ENCODE measurements around the gene BHLHA9.

The BHLHA9 gene

DNA sequence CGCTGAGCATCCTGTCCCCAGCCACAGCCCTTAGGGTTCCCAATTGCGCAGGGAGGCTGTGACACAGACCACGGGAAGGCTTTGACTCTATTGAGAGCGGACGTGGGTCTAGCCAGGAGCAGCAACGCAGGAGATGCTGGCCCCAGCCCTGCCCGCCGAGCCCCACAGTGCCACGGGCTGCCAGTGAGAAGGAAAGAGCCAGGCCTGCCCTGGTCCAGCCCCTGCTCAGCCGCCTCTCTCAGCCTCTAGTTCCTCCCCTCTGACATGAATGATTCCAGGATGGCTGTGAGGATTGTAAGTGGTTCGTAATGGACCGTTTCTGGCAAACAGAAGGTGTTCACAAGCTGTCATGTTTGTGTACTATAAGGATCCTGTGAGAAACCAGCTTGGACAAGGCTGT, 2.5 kb downstream of the BHLHA9 start:
- Histone ChIP-seq H3K9me3 (ENCODE audit: control insufficient read depth in 1 of 2, low read length in 2 of 2) (no peaks in the 10 kb centered on the region), H3K4me3 (ENCODE audit: low read depth in 1 of 2, low read length in 2 of 2) (no peak overlapping the region), H3K27ac (ENCODE audit: low read depth, low read length) (no peak overlapping the region), H3K27me3 (ENCODE audit: control insufficient read depth in 1 of 2, insufficient read depth in 2 of 2, low read length in 2 of 2) (peaks cover 24 to 30% of the 10 kb centered on the region in 2 donors), H3K9ac (ENCODE audit: low read depth in 1 of 2, low read length in 2 of 2) (no peak overlapping the region), H3K4me1 (ENCODE audit: control insufficient read depth in 1 of 2, insufficient read depth in 2 of 2, low read length in 2 of 2) (peaks cover 0 to 4% of the 10 kb centered on the region in 2 donors), H3K36me3 (ENCODE audit: control insufficient read depth in 1 of 2, insufficient read depth in 2 of 2, low read length in 2 of 2) (no peaks in the 10 kb centered on the region)

DNA sequence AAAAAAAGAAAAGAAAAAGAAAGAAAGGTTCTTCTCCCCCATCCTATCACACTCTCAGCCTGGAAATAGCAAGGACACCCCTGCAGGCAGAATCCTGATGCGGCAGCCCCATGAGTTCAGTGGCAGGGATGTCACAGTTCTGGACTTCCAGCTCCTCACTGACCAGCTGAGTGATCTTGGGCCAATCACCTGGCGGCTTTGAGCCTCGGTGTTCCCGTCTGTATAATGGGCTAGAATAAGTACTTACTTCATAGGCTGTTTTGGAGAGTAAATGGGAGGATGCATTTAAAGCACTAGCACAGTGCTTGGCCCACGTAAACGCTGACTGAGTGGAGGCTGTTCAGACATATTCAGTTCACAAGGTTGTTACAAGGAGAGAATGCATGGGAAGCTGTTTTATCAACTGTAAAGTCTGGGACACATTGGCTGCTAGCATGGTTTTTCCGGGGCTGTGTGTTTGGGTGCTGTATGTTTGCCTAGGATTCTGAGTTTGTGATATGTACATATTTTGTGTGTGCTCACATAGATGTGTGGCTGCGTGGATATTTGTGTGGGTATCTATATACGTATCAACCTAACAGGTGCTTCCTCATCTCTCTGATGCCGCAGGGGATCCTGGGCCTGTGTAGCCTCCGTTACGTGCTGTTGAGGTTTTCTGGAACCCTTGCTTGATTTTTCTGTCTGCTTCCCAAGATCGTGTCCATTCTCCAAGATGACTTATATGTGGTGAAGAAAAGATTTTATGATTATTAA, 3.4 kb downstream of the BHLHA9 start:
- Histone ChIP-seq H3K4me3 (ENCODE audit: low read depth in 1 of 2, low read length in 2 of 2) (no peak overlapping the region), H3K9ac (ENCODE audit: low read depth in 1 of 2, low read length in 2 of 2) (no peak overlapping the region), H3K27me3 (ENCODE audit: control insufficient read depth in 1 of 2, insufficient read depth in 2 of 2, low read length in 2 of 2) (peaks cover 24 to 31% of the 10 kb centered on the region in 2 donors)

DNA sequence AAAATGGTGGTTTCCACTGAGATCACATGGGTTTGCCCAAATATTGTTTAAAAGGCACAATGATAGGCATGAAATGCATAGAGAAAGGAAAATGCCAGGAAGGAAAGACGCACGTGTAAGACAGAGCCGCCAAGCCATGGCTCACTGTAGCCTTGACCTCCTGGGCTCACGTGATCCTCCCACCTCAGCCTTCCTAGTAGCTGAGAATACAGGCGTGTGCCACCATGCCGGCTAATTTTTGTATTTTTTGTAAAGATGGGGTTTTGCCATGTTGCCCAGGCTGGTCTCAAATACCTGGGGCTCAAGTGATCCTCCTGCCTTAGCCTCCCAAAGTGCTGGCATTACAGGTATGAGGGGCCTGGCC, 4.0 kb downstream of the BHLHA9 start:
- Histone ChIP-seq H3K27me3 (ENCODE audit: control insufficient read depth in 1 of 2, insufficient read depth in 2 of 2, low read length in 2 of 2) (peaks cover 24 to 31% of the 10 kb centered on the region in 2 donors), H3K9ac (ENCODE audit: low read depth in 1 of 2, low read length in 2 of 2) (no peak overlapping the region), H3K36me3 (ENCODE audit: control insufficient read depth in 1 of 2, insufficient read depth in 2 of 2, low read length in 2 of 2) (no peaks in the 10 kb centered on the region), H3K4me1 (ENCODE audit: control insufficient read depth in 1 of 2, insufficient read depth in 2 of 2, low read length in 2 of 2) (peaks cover 0 to 3% of the 10 kb centered on the region in 2 donors), H3K9me3 (ENCODE audit: control insufficient read depth in 1 of 2, low read length in 2 of 2) (no peaks in the 10 kb centered on the region), H3K27ac (ENCODE audit: low read depth, low read length) (no peak overlapping the region), H3K4me3 (ENCODE audit: low read depth in 1 of 2, low read length in 2 of 2) (no peak overlapping the region)

More for the DNA sequence above, 3.4 kb downstream of the BHLHA9 start:
- H3K9me3 ChIP-seq (ENCODE audit: control insufficient read depth in 1 of 2, low read length in 2 of 2) = no peaks in the 10 kb centered on the region
- no peak overlapping the region for H3K27ac ChIP-seq (ENCODE audit: low read depth, low read length)
- H3K36me3 ChIP-seq (ENCODE audit: control insufficient read depth in 1 of 2, insufficient read depth in 2 of 2, low read length in 2 of 2) = no peaks in the 10 kb centered on the region
- H3K4me1 ChIP-seq (ENCODE audit: control insufficient read depth in 1 of 2, insufficient read depth in 2 of 2, low read length in 2 of 2) = peaks cover 0 to 3% of the 10 kb centered on the region in 2 donors

DNA sequence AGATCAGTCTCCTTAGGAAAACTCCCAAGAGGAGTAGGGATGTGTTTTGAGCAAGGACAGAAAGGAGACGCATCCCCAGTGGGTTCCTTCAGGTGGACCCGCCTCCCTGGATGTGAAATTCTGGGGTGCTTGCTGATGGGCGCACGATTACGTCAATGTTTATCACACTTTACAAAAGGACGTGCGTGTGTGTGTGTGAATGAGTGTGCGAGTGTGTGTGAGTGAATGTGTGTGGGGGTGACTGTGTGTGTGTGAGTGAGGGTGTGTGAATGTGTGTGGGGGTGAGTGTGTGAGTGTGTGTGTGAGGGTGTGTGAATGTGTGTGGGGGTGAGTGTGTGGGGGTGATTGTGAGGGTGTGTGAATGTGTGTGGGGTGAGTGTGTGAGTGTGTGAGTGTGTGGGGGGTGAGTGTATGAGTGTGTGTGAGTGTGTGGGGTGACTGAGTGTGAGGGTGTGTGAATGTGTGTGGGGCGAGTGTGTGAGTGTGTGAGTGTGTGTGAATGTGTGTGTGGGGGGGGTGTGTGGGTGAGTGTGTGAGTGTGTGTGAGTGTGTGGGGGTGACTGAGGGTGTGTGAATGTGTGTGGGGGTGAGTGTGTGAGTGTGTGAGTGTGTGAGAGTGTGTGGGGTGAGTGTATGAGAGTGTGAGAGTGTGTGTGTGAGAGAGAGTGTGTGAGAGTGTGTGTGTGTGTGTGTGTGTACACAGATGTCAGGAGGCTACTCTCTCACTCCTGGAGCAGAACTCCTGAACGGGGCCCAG, 5.1 kb downstream of the BHLHA9 start:
- Histone ChIP-seq H3K36me3 (ENCODE audit: control insufficient read depth in 1 of 2, insufficient read depth in 2 of 2, low read length in 2 of 2) (no peaks in the 10 kb centered on the region), H3K9ac (ENCODE audit: low read depth in 1 of 2, low read length in 2 of 2) (no peak overlapping the region), H3K4me3 (ENCODE audit: low read depth in 1 of 2, low read length in 2 of 2) (no peak overlapping the region), H3K9me3 (ENCODE audit: control insufficient read depth in 1 of 2, low read length in 2 of 2) (no peaks in the 10 kb centered on the region), H3K4me1 (ENCODE audit: control insufficient read depth in 1 of 2, insufficient read depth in 2 of 2, low read length in 2 of 2) (peaks cover 0 to 3% of the 10 kb centered on the region in 2 donors), H3K27ac (ENCODE audit: low read depth, low read length) (no peak overlapping the region), H3K27me3 (ENCODE audit: control insufficient read depth in 1 of 2, insufficient read depth in 2 of 2, low read length in 2 of 2) (peaks cover 14 to 22% of the 10 kb centered on the region in 2 donors)

DNA sequence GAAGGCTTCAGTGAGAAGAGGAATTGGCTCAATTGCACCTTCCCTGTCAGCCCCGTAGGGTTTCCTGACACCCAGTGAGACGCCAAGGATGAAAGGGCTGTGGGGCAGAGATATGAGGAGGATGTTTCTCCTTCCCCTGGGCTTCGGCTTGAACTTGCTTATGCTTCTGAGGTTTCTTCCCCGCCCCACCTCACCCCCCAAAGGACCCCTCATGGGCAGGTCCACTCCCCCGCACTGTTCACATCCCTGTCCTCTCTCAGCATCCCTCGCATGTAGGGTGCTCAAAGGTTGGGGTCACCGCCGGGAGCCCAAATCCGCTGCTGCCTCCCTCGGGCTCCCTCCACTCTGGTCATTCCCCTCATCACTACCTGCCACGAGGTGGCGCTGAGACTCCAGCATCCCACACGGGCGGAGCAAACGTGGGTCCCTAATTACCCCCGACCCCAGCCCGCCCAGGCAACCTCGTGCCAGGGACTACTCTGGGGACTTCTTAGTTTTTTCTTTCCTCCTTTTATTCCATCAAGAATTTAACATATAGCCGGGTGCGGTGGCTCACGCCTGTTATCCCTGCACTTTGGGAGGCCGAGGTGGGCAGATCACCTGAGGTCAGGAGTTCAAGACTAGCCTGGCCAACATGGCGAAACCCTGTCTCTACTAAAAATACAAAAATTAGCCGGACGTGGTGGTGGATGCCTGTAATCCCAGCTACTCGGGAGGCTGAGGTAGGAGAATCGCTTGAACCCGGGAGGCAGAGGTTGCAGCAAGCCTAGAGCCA, 5.9 kb downstream of the BHLHA9 start:
- no peak overlapping the region for H3K4me3 ChIP-seq (ENCODE audit: low read depth in 1 of 2, low read length in 2 of 2)
- H3K4me1 ChIP-seq (ENCODE audit: control insufficient read depth in 1 of 2, insufficient read depth in 2 of 2, low read length in 2 of 2) = peaks cover 0 to 3% of the 10 kb centered on the region in 2 donors
- no peak overlapping the region for H3K9ac ChIP-seq (ENCODE audit: low read depth in 1 of 2, low read length in 2 of 2)
- H3K27ac ChIP-seq (ENCODE audit: low read depth, low read length) = no peak overlapping the region
- peaks cover 13 to 22% of the 10 kb centered on the region in 2 donors for H3K27me3 ChIP-seq (ENCODE audit: control insufficient read depth in 1 of 2, insufficient read depth in 2 of 2, low read length in 2 of 2)
- H3K9me3 ChIP-seq (ENCODE audit: control insufficient read depth in 1 of 2, low read length in 2 of 2) = no peaks in the 10 kb centered on the region
- H3K36me3 ChIP-seq (ENCODE audit: control insufficient read depth in 1 of 2, insufficient read depth in 2 of 2, low read length in 2 of 2) = no peaks in the 10 kb centered on the region

DNA sequence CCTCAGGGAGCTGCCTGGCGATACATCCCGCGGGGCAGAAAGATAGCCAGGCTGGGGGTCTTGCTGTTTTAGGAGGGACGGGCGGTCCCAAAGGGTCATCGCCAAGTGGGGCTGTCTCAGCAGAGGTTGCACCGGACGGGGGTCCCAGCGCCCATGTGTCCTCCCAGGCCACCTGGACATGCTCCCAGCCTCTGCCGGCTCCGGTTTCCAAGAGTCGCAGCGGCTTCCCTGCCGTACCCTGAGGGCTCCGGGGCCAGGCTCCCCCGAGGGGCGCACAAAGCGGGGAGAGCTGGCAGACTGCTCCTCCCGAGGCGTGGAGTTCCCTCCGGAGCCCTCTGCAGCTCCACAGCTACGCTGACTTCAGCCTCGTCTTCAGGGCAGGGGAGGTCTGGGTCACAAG, 10.4 kb downstream of the BHLHA9 start:
- H3K9ac ChIP-seq (ENCODE audit: low read depth in 1 of 2, low read length in 2 of 2) = no peak overlapping the region
- no peaks in the 10 kb centered on the region for H3K9me3 ChIP-seq (ENCODE audit: control insufficient read depth in 1 of 2, low read length in 2 of 2)
- no peaks in the 10 kb centered on the region for H3K36me3 ChIP-seq (ENCODE audit: control insufficient read depth in 1 of 2, insufficient read depth in 2 of 2, low read length in 2 of 2)
- H3K27me3 ChIP-seq (ENCODE audit: control insufficient read depth in 1 of 2, insufficient read depth in 2 of 2, low read length in 2 of 2) = peaks cover 0 to 5% of the 10 kb centered on the region in 2 donors
- no peak overlapping the region for H3K27ac ChIP-seq (ENCODE audit: low read depth, low read length)
- no peak overlapping the region for H3K4me3 ChIP-seq (ENCODE audit: low read depth in 1 of 2, low read length in 2 of 2)
- peaks cover 0 to 3% of the 10 kb centered on the region in 2 donors for H3K4me1 ChIP-seq (ENCODE audit: control insufficient read depth in 1 of 2, insufficient read depth in 2 of 2, low read length in 2 of 2)

DNA sequence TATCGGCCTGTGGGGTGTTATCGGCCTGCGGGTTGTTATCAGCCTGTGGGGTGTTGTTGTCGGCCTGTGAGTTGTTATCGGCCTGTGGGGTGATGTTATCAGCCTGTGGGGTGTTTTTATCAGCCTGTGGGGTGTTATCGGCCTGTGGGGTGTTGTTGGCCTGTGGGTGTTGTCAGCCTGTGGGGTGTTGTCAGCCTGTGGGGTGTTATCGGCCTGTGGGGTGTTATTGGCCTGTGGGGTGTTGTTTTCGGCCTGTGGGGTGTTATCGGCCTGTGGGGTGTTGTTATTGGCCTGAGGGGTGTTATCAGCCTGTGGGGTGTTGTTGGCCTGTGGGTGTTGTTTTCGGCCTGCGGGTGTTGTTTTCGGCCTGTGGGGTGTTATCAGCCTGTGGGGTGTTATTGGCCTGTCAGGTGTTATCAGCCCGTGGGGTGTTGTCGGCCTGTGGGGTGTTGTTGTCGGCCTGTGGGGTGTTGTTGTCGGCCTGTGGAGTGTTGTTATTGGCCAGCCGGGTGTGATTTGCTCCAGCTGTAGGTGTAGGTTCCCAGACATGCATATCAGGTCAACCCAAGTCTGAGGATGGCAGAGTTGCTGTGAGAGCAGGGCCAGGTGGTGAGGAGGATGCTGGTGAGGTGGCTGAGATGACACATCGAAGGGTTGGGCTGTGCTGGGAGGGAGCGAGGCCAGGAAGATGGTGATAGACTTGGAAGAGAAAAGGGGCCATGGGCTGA, 16.3 kb downstream of the BHLHA9 start:
- H3K27ac ChIP-seq (ENCODE audit: low read depth, low read length) = no peak overlapping the region

DNA sequence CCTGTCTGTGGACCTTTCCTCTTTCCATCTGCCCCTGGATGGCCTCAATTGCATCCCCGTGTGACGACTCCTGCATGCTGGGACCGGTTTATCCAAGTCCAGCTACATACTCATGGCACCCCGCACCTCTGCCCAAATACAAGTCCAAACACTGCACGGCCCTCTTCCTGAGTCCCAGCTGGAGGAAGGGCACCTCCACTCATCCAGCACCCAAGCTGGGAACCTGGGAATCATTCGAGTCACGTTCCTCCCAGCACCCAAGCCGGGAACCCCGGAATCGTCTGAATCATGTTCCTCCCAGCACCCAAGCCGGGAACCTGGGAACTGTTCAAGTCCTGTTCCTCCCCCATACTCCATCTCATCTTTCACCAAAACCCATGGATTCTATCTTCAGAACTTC, 19.5 kb downstream of the BHLHA9 start:
- Histone ChIP-seq H3K27ac (ENCODE audit: low read depth, low read length) (no peak overlapping the region), H3K4me1 (ENCODE audit: control insufficient read depth in 1 of 2, insufficient read depth in 2 of 2, low read length in 2 of 2) (peaks cover 0 to under 1% of the 10 kb centered on the region in 2 donors), H3K9me3 (ENCODE audit: control insufficient read depth in 1 of 2, low read length in 2 of 2) (no peaks in the 10 kb centered on the region), H3K36me3 (ENCODE audit: control insufficient read depth in 1 of 2, insufficient read depth in 2 of 2, low read length in 2 of 2) (no peaks in the 10 kb centered on the region), H3K4me3 (ENCODE audit: low read depth in 1 of 2, low read length in 2 of 2) (no peak overlapping the region), H3K27me3 (ENCODE audit: control insufficient read depth in 1 of 2, insufficient read depth in 2 of 2, low read length in 2 of 2) (no peaks in the 10 kb centered on the region), H3K9ac (ENCODE audit: low read depth in 1 of 2, low read length in 2 of 2) (no peak overlapping the region)

More for the DNA sequence above, 16.3 kb downstream of the BHLHA9 start:
- Histone ChIP-seq H3K27me3 (ENCODE audit: control insufficient read depth in 1 of 2, insufficient read depth in 2 of 2, low read length in 2 of 2) (no peaks in the 10 kb centered on the region), H3K4me3 (ENCODE audit: low read depth in 1 of 2, low read length in 2 of 2) (no peak overlapping the region), H3K4me1 (ENCODE audit: control insufficient read depth in 1 of 2, insufficient read depth in 2 of 2, low read length in 2 of 2) (no peaks in the 10 kb centered on the region), H3K9ac (ENCODE audit: low read depth in 1 of 2, low read length in 2 of 2) (no peak overlapping the region), H3K36me3 (ENCODE audit: control insufficient read depth in 1 of 2, insufficient read depth in 2 of 2, low read length in 2 of 2) (no peaks in the 10 kb centered on the region), H3K9me3 (ENCODE audit: control insufficient read depth in 1 of 2, low read length in 2 of 2) (no peaks in the 10 kb centered on the region)

DNA sequence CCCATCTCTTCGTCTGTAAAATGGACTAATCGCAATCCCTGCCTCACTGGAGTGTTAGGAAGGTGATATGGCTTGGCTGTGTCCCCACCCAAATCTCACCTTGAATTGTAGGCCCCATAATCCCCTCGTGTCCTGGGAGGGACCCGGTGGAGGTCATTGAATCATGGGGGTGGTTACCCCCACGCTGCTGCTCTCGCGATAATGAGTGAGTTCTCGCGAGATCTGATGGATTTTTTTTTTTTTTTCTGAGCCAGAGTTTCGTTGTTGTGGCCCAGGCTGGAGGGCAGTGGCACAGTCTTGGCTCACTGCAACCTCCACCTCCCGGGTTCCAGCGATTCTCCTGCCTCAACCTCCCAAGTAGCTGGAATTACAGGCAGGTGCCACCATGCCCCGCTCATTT, 20.4 kb downstream of the BHLHA9 start:
- no peaks in the 10 kb centered on the region for H3K27me3 ChIP-seq (ENCODE audit: control insufficient read depth in 1 of 2, insufficient read depth in 2 of 2, low read length in 2 of 2)
- peaks cover 0 to 3% of the 10 kb centered on the region in 2 donors for H3K4me1 ChIP-seq (ENCODE audit: control insufficient read depth in 1 of 2, insufficient read depth in 2 of 2, low read length in 2 of 2)
- H3K4me3 ChIP-seq (ENCODE audit: low read depth in 1 of 2, low read length in 2 of 2) = no peak overlapping the region
- no peaks in the 10 kb centered on the region for H3K9me3 ChIP-seq (ENCODE audit: control insufficient read depth in 1 of 2, low read length in 2 of 2)
- no peaks in the 10 kb centered on the region for H3K36me3 ChIP-seq (ENCODE audit: control insufficient read depth in 1 of 2, insufficient read depth in 2 of 2, low read length in 2 of 2)
- no peak overlapping the region for H3K27ac ChIP-seq (ENCODE audit: low read depth, low read length)
- H3K9ac ChIP-seq (ENCODE audit: low read depth in 1 of 2, low read length in 2 of 2) = no peak overlapping the region

All from duodenal mucosa (tissue), 2 donors.